GM23338 (cell line): ENCODE results near the gene TMEM87B. TPM values are rescaled to one million over a fixed set of nuclear protein-coding genes. Genes with fewer than 3 reads are reported as not detected.

Experiments used
- ZNF331 ChIP-seq: fragments of 250-450 bp; sonication (Bioruptor Pico); IDR thresholded peaks from 2 replicates; pipeline ENCODE4 v1.5.0; 2020; ENCODE audit warnings: low read depth, mild to moderate bottlenecking, moderate library complexity
- polyA plus RNA-seq: library from polyadenylated mRNA; unstranded; fragments of >200 nt; fragmentation: Nextera tagmentation; extraction: Ambion mirVana; gene quantifications from 2 replicates; pipeline ENCODE4 v1.2.1, GENCODE V29; 2016
- total RNA-seq: library from RNA; depleted of rRNA; stranded (reverse); fragments of >200 nt; shearing (Covaris generic); gene quantifications from 2 replicates; pipeline ENCODE4 v1.2.3, GENCODE V29; 2014
- TF ChIP-seq, protein P1 (sequence below): fragments of 250-450 bp; sonication (Bioruptor Pico); IDR thresholded peaks from 2 replicates; pipeline ENCODE4 v1.5.0; 2020; ENCODE audit warnings: mild to moderate bottlenecking, moderate library complexity
- TF ChIP-seq, protein P2 (sequence below): IDR thresholded peaks from one replicate; pipeline ENCODE4 v1.6.1; 2018; ENCODE audit warnings: antibody characterized with exemption; ENCODE audit not compliant: unreplicated experiment
- TF ChIP-seq, protein P3 (sequence below), 2 experiments: fragments of 200-600 bp in 1 of 2; sonication (generic) in 1 of 2; conservative IDR thresholded peaks; 2 replicates each; pipeline versions ENCODE4 v1.5.1 to v1.6.1; 2016 to 2017; ENCODE audit warnings: antibody characterized with exemption in 2 of 2, low read depth in 2 of 2, mild to moderate bottlenecking in 2 of 2, moderate library complexity in 1 of 2

The TMEM87B gene
- total and polyA plus RNA-seq, 2 experiments from 2014 or later = 7.0 to 15.4 TPM

DNA sequence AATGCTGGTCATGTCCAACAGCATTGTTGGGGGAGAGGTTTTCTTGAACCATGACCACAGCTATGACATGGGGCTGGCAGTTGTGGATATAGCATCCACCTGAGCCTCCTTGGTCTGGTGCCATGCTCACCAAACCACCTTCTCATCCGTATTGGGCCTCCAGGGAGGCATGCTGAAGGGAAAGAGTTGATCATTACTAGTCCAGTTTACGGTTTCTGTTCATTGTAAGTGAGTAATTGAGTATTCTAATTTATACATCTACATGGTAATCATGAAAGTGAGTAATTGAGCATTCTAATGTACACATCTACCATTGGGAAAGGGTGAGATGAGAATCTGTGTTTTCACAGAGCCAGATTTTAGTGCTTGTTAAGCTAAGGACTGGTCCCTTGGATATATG lies 6.8 kb downstream of the TMEM87B start (continued):
- TF ChIP-seq, protein P1, sequence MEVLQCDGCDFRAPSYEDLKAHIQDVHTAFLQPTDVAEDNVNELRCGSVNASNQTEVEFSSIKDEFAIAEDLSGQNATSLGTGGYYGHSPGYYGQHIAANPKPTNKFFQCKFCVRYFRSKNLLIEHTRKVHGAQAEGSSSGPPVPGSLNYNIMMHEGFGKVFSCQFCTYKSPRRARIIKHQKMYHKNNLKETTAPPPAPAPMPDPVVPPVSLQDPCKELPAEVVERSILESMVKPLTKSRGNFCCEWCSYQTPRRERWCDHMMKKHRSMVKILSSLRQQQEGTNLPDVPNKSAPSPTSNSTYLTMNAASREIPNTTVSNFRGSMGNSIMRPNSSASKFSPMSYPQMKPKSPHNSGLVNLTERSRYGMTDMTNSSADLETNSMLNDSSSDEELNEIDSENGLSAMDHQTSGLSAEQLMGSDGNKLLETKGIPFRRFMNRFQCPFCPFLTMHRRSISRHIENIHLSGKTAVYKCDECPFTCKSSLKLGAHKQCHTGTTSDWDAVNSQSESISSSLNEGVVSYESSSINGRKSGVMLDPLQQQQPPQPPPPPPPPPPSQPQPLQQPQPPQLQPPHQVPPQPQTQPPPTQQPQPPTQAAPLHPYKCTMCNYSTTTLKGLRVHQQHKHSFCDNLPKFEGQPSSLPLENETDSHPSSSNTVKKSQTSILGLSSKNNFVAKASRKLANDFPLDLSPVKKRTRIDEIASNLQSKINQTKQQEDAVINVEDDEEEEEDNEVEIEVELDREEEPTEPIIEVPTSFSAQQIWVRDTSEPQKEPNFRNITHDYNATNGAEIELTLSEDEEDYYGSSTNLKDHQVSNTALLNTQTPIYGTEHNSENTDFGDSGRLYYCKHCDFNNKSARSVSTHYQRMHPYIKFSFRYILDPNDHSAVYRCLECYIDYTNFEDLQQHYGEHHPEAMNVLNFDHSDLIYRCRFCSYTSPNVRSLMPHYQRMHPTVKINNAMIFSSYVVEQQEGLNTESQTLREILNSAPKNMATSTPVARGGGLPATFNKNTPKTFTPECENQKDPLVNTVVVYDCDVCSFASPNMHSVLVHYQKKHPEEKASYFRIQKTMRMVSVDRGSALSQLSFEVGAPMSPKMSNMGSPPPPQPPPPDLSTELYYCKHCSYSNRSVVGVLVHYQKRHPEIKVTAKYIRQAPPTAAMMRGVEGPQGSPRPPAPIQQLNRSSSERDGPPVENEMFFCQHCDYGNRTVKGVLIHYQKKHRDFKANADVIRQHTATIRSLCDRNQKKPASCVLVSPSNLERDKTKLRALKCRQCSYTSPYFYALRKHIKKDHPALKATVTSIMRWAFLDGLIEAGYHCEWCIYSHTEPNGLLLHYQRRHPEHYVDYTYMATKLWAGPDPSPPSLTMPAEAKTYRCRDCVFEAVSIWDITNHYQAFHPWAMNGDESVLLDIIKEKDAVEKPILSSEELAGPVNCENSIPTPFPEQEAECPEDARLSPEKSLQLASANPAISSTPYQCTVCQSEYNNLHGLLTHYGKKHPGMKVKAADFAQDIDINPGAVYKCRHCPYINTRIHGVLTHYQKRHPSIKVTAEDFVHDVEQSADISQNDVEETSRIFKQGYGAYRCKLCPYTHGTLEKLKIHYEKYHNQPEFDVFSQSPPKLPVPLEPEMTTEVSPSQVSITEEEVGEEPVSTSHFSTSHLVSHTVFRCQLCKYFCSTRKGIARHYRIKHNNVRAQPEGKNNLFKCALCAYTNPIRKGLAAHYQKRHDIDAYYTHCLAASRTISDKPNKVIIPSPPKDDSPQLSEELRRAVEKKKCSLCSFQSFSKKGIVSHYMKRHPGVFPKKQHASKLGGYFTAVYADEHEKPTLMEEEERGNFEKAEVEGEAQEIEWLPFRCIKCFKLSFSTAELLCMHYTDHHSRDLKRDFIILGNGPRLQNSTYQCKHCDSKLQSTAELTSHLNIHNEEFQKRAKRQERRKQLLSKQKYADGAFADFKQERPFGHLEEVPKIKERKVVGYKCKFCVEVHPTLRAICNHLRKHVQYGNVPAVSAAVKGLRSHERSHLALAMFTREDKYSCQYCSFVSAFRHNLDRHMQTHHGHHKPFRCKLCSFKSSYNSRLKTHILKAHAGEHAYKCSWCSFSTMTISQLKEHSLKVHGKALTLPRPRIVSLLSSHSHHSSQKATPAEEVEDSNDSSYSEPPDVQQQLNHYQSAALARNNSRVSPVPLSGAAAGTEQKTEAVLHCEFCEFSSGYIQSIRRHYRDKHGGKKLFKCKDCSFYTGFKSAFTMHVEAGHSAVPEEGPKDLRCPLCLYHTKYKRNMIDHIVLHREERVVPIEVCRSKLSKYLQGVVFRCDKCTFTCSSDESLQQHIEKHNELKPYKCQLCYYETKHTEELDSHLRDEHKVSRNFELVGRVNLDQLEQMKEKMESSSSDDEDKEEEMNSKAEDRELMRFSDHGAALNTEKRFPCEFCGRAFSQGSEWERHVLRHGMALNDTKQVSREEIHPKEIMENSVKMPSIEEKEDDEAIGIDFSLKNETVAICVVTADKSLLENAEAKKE (CRISPR knock-in tag) = no peak
- TF ChIP-seq, protein P2, sequence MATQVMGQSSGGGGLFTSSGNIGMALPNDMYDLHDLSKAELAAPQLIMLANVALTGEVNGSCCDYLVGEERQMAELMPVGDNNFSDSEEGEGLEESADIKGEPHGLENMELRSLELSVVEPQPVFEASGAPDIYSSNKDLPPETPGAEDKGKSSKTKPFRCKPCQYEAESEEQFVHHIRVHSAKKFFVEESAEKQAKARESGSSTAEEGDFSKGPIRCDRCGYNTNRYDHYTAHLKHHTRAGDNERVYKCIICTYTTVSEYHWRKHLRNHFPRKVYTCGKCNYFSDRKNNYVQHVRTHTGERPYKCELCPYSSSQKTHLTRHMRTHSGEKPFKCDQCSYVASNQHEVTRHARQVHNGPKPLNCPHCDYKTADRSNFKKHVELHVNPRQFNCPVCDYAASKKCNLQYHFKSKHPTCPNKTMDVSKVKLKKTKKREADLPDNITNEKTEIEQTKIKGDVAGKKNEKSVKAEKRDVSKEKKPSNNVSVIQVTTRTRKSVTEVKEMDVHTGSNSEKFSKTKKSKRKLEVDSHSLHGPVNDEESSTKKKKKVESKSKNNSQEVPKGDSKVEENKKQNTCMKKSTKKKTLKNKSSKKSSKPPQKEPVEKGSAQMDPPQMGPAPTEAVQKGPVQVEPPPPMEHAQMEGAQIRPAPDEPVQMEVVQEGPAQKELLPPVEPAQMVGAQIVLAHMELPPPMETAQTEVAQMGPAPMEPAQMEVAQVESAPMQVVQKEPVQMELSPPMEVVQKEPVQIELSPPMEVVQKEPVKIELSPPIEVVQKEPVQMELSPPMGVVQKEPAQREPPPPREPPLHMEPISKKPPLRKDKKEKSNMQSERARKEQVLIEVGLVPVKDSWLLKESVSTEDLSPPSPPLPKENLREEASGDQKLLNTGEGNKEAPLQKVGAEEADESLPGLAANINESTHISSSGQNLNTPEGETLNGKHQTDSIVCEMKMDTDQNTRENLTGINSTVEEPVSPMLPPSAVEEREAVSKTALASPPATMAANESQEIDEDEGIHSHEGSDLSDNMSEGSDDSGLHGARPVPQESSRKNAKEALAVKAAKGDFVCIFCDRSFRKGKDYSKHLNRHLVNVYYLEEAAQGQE = no peak
- TF ChIP-seq, protein P3, sequence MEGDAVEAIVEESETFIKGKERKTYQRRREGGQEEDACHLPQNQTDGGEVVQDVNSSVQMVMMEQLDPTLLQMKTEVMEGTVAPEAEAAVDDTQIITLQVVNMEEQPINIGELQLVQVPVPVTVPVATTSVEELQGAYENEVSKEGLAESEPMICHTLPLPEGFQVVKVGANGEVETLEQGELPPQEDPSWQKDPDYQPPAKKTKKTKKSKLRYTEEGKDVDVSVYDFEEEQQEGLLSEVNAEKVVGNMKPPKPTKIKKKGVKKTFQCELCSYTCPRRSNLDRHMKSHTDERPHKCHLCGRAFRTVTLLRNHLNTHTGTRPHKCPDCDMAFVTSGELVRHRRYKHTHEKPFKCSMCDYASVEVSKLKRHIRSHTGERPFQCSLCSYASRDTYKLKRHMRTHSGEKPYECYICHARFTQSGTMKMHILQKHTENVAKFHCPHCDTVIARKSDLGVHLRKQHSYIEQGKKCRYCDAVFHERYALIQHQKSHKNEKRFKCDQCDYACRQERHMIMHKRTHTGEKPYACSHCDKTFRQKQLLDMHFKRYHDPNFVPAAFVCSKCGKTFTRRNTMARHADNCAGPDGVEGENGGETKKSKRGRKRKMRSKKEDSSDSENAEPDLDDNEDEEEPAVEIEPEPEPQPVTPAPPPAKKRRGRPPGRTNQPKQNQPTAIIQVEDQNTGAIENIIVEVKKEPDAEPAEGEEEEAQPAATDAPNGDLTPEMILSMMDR (conservative IDR thresholded peaks at IDR 0.05; ENCODE audit: low read depth in 2 of 2) = no peak
- TF ChIP-seq ZNF331 (CRISPR knock-in tag) = no peak
